Activated naive CD4-positive, alpha-beta T cell treated with anti-CD3 and anti-CD28 coated beads for 36 hours (primary cell): ENCODE measurements around the gene UNC13D. TPM values are rescaled to one million over a fixed set of nuclear protein-coding genes. Genes with fewer than 3 reads are reported as not detected.

Experiments
- CTCF ChIA-PET: fragments of 350-600 bp; sonication (Branson Sonifier 250); formaldehyde crosslinking; loops from one replicate; lab custom pipeline; 2021; ENCODE audit warnings: antibody characterized with exemption; lab: Charles Lee
- DNase-seq: peaks from one replicate; pipeline ENCODE4 v3.0.0-alpha.2; 2020
- H3K27ac Mint-ChIP-seq: one replicate; pipeline ENCODE4 v1.8.0; 2021; ENCODE audit warnings: mild to moderate bottlenecking, mixed read lengths
- H3K27me3 Mint-ChIP-seq: one replicate; pipeline ENCODE4 v1.8.0; 2021; ENCODE audit warnings: low read depth, mixed read lengths
- H3K36me3 Mint-ChIP-seq: one replicate; pipeline ENCODE4 v1.8.0; 2021; ENCODE audit warnings: low read depth, mixed read lengths
- H3K4me1 Mint-ChIP-seq: one replicate; pipeline ENCODE4 v1.8.0; 2021; ENCODE audit warnings: low read depth, mixed read lengths
- H3K4me3 Mint-ChIP-seq: one replicate; pipeline ENCODE4 v1.8.0; 2021; ENCODE audit warnings: mild to moderate bottlenecking, moderate library complexity, mixed read lengths
- H3K9me3 Mint-ChIP-seq: one replicate; pipeline ENCODE4 v1.8.0; 2021; ENCODE audit warnings: mixed read lengths
- intact Hi-C: fragments of 100-400 bp; cut with micrococcal nuclease; formaldehyde crosslinking; loops from one replicate; pipeline ENCODE4 v1.15.1; 2023
- total RNA-seq, 2 experiments: library from RNA; stranded (reverse); gene quantifications; one replicate each; pipeline ENCODE4 v1.2.3, GENCODE V29; 2021

Gene UNC13D
- total RNA-seq, 2 experiments from 2014 or later = 98.5 to 99.1 TPM

GRCh38 chr17:75828076-75828400, 16.2 kb downstream of the UNC13D start:
- peaks cover 10% of the 10 kb centered on the region for H3K36me3 Mint-ChIP-seq
- peak overlapping the region; percentile 29 for H3K4me3 Mint-ChIP-seq
- peak overlapping the region; percentile 80 for H3K27ac Mint-ChIP-seq
- intact Hi-C loops = no loop called here
- H3K9me3 Mint-ChIP-seq = no peaks in the 10 kb centered on the region
- DNase-seq = peak; percentile 35
- H3K4me1 Mint-ChIP-seq = peaks cover 21% of the 10 kb centered on the region
- no peaks in the 10 kb centered on the region for H3K27me3 Mint-ChIP-seq
- CTCF ChIA-PET = interaction anchor here (0.7 to 3.1 kb wide), 10 partner anchors 8 to 173 kb away, joined by 3 to 23 read pairs (median 4); partner anchors contain the start of genes CDK3, GALK1 and WBP2

- peaks cover 18% of the 10 kb centered on the region for H3K4me1 Mint-ChIP-seq
- intact Hi-C loops = loop anchor here (2.0 kb wide), 2 partner anchors 49 to 63 kb away; partner anchors contain the start of gene GALK1
- peak overlapping the region; percentile 29 for H3K4me3 Mint-ChIP-seq
- H3K27me3 Mint-ChIP-seq = no peaks in the 10 kb centered on the region
- no peaks in the 10 kb centered on the region for H3K9me3 Mint-ChIP-seq
- CTCF ChIA-PET = interaction anchor here (0.6 to 2.9 kb wide), 24 partner anchors 9 to 173 kb away, joined by 3 to 16 read pairs (median 4); partner anchors contain the start of genes CDK3, GALK1 and WBP2
- peaks cover 10% of the 10 kb centered on the region for H3K36me3 Mint-ChIP-seq
- DNase-seq = peak; percentile 75
- H3K27ac Mint-ChIP-seq = peak overlapping the region; percentile 80
These were observed 16.7 kb downstream of the UNC13D start for GRCh38 chr17:75827308-75828075.

GRCh38 chr17:75826561-75827307, 17.5 kb downstream of the UNC13D start:
- Mint-ChIP-seq H3K27ac (peak overlapping the region; percentile 69), H3K27me3 (no peaks in the 10 kb centered on the region), H3K36me3 (peaks cover 6% of the 10 kb centered on the region), H3K4me3 (no peak overlapping the region), H3K4me1 (peaks cover 21% of the 10 kb centered on the region), H3K9me3 (no peaks in the 10 kb centered on the region)
- CTCF ChIA-PET = interaction anchor here (0.6 to 2.9 kb wide), 21 partner anchors 9 to 80 kb away, joined by 3 to 16 read pairs (median 4); partner anchors contain the start of genes GALK1 and WBP2
- intact Hi-C loops = loop anchor here (2.0 kb wide), 2 partner anchors 48 to 62 kb away; partner anchors contain the start of gene GALK1
- DNase-seq = no peak

- H3K9me3 Mint-ChIP-seq = no peaks in the 10 kb centered on the region
- H3K27me3 Mint-ChIP-seq = no peaks in the 10 kb centered on the region
- peaks cover 30% of the 10 kb centered on the region for H3K4me1 Mint-ChIP-seq
- no peak overlapping the region for H3K27ac Mint-ChIP-seq
- intact Hi-C loops = loop anchor here (2.0 kb wide), 2 partner anchors 47 to 61 kb away; partner anchors contain the start of gene GALK1
- H3K36me3 Mint-ChIP-seq = peaks cover 8% of the 10 kb centered on the region
- DNase-seq = no peak
- no peak overlapping the region for H3K4me3 Mint-ChIP-seq
- CTCF ChIA-PET = interaction anchor here (1.0 to 2.9 kb wide), 7 partner anchors 8 to 75 kb away, joined by 3 to 16 read pairs (median 6); no protein-coding TSS in a partner anchor
These were observed 18.3 kb downstream of the UNC13D start for GRCh38 chr17:75825748-75826370.

- H3K4me1 Mint-ChIP-seq = peaks cover 31% of the 10 kb centered on the region
- CTCF ChIA-PET = interaction anchor here (1.0 to 2.9 kb wide), 3 partner anchors 42 to 75 kb away, joined by 3 to 16 read pairs (median 8); no protein-coding TSS in a partner anchor
- H3K27me3 Mint-ChIP-seq = no peaks in the 10 kb centered on the region
- intact Hi-C loops = no loop called here
- no peak overlapping the region for H3K4me3 Mint-ChIP-seq
- peaks cover 8% of the 10 kb centered on the region for H3K36me3 Mint-ChIP-seq
- H3K27ac Mint-ChIP-seq = no peak overlapping the region
- DNase-seq = no peak
- H3K9me3 Mint-ChIP-seq = no peaks in the 10 kb centered on the region
These were observed 19.1 kb downstream of the UNC13D start for GRCh38 chr17:75825149-75825552.

GRCh38 chr17:75824666-75825065, 19.5 kb downstream of the UNC13D start:
- Mint-ChIP-seq H3K27ac (no peak overlapping the region), H3K4me1 (peaks cover 31% of the 10 kb centered on the region), H3K4me3 (no peak overlapping the region), H3K27me3 (no peaks in the 10 kb centered on the region), H3K36me3 (peaks cover 6% of the 10 kb centered on the region), H3K9me3 (no peaks in the 10 kb centered on the region)
- DNase-seq = no peak
- intact Hi-C loops = no loop called here
- CTCF ChIA-PET = interaction anchor here (1.0 to 2.9 kb wide), 3 partner anchors 41 to 74 kb away, joined by 3 to 16 read pairs (median 8); no protein-coding TSS in a partner anchor

DNA sequence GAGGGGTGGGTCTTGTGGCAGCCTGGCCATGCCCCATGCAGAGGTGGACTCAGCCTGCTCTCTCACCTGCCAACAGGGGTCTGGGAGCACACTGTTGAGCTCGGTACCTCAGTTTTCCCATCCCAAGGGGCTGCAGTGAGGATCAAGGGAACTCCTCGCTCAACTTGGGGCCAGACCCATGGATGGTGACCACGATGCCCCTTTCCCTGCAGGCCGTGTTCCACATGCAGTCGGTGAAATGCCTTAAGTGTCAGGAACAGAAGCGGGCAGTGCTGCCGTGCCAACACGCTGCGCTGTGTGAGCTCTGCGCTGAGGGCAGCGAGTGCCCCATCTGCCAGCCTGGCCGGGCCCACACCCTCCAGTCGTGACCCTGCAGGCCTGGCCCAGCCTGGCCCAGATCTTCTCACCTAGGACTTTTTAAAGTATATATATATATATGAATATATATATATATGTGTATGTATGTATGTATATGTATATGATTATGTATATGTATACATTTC, 20.1 kb downstream of the UNC13D start:
- H3K4me1 Mint-ChIP-seq = peaks cover 31% of the 10 kb centered on the region
- H3K4me3 Mint-ChIP-seq = no peak overlapping the region
- H3K27me3 Mint-ChIP-seq = no peaks in the 10 kb centered on the region
- intact Hi-C loops = no loop called here
- CTCF ChIA-PET = interaction anchor here (2.5 kb wide), 1 partner anchor 22 kb away, joined by 8 read pairs; no protein-coding TSS in a partner anchor
- no peak overlapping the region for H3K27ac Mint-ChIP-seq
- H3K36me3 Mint-ChIP-seq = peaks cover 7% of the 10 kb centered on the region
- DNase-seq = no peak
- H3K9me3 Mint-ChIP-seq = no peaks in the 10 kb centered on the region

GRCh38 chr17:75823257-75824041, 20.8 kb downstream of the UNC13D start:
- H3K36me3 Mint-ChIP-seq = peaks cover 7% of the 10 kb centered on the region
- intact Hi-C loops = no loop called here
- peaks cover 31% of the 10 kb centered on the region for H3K4me1 Mint-ChIP-seq
- no peaks in the 10 kb centered on the region for H3K27me3 Mint-ChIP-seq
- no peak overlapping the region for H3K4me3 Mint-ChIP-seq
- DNase-seq = no peak
- no peak overlapping the region for H3K27ac Mint-ChIP-seq
- H3K9me3 Mint-ChIP-seq = no peaks in the 10 kb centered on the region
- CTCF ChIA-PET = interaction anchor here (1.0 to 2.5 kb wide), 2 partner anchors 23 to 70 kb away, joined by 4 to 8 read pairs; no protein-coding TSS in a partner anchor

- Mint-ChIP-seq H3K4me3 (no peak overlapping the region), H3K27me3 (no peaks in the 10 kb centered on the region), H3K9me3 (no peaks in the 10 kb centered on the region), H3K27ac (no peak overlapping the region), H3K36me3 (peaks cover 7% of the 10 kb centered on the region), H3K4me1 (peaks cover 25% of the 10 kb centered on the region)
- intact Hi-C loops = no loop called here
- CTCF ChIA-PET = interaction anchor here (1.0 to 2.5 kb wide), 4 partner anchors 23 to 69 kb away, joined by 3 to 8 read pairs (median 6); no protein-coding TSS in a partner anchor
- DNase-seq = no peak
These were observed 21.4 kb downstream of the UNC13D start for GRCh38 chr17:75822800-75823166.

- Mint-ChIP-seq H3K27me3 (no peaks in the 10 kb centered on the region), H3K4me3 (no peak overlapping the region), H3K27ac (peak overlapping the region; percentile 64), H3K36me3 (peaks cover 7% of the 10 kb centered on the region), H3K9me3 (no peaks in the 10 kb centered on the region), H3K4me1 (peaks cover 22% of the 10 kb centered on the region)
- peak; percentile 56 for DNase-seq
- intact Hi-C loops = no loop called here
- CTCF ChIA-PET = interaction anchor here (1.2 to 2.5 kb wide), 3 partner anchors 24 to 69 kb away, joined by 3 to 8 read pairs (median 7); no protein-coding TSS in a partner anchor
These were observed 21.9 kb downstream of the UNC13D start for GRCh38 chr17:75822119-75822799.
